Amniotic epithelial cell (primary cell): Measurements from ENCODE around the gene KCNT2.
A peak's percentile ranks its signal among the peaks of the same experiment; 100 is the strongest.

Source experiments
- DNase-seq: peaks from one replicate; pipeline ENCODE4 v3.0.0-alpha.2; 2010; ENCODE audit warnings: low read depth

Gene KCNT2

DNA sequence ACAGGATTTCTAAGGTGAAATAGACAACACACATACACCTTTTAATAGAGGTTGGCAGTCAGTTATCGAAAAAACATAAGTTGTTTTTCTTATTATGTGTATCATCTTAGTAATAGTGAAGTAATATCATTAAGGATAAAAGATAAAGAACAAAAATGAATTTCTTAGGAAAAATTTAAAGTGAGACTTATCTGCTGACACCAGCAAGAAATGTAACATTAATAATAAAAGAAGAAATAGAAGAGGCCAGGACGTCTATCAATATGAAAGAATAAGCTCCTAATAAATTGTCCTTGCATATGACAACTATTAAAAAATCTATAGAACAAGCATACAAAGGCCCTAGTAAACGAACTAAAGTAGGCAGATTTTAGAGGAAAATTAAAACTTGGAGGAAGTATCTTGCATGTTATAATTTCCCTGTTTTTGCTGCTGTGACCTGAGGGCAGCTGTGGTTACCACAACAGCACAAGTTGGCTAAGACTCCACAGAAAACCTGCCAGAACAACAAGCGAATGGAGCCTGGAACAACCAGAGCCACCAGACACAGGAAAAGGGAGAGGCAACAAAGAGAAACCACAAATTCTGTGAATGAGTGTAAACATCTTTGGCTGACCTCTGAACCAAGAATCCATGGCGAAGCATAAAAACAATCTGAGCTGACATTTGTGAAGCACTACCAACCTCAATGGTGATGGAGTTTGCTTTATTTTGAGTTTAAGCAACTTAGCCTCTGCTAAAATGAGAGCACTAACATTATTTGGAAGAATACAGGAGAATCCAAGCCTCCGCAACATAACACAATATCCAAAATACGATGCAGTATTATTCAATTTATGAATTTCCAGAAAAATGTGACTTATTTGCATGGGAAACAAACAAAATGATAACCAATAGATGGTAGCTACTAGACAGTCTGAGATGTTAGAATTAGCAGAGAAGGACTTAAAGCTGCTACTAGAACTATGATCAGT is 207.5 kb downstream of the KCNT2 start:
- DNase-seq, result peak; percentile 90

DNA sequence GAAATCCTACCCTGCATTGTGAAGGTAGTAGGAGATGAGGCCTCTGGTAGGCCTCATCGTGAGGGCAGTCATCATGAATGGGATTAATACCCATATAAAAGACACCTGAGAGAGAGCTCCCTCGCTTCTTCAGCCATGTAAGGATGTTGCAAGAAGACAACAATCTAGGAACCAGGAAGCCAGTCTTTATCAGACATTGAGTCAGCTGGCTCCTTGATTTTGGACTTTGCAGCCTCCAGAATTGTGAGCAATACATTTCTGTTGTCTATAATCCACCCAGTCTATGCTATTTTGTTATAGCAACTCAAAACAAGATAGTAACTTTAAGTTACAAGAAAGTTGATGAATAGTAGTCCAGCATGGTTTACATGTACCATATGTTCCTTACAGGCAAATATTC is 208.5 kb downstream of the KCNT2 start:
- peak; percentile 31 for DNase-seq

DNA sequence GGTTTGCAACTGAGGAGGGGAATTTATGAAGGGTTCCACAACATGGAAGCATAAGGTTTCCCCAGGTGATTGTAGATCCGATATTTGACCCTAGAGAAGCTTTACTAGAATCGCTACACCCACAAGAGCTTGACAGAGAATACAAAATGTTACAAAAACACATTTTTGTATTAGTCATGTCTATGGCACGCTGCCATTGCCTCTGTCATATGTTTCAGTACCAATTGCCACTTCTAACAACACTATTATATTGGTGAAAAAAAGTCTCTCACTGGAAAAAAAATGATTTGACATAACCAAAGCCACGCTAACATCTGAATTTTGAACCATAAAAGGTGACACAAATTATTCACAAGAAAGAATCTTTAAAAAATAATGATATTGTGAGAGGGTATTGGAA is 214.5 kb downstream of the KCNT2 start:
- DNase-seq, result peak; percentile 47

DNA sequence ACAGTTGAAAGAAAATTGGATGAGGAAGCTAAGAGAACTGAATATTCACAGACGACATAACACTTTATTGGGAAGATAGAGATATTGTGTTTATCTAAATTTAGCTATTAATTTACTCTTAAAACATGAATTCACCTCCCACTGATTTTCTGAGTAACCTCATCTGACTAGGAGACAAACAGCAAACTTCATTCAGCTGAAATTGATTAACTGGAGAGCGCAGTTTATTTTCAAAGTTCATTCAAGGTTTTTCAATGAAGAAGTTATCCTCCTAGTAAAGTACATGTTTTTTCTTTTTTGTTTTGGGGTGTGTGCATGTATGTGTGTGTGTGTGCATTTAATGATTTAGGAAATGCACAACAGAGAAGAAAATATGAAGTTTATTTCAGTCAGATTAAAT is 215.0 kb downstream of the KCNT2 start:
- no peak for DNase-seq

DNA sequence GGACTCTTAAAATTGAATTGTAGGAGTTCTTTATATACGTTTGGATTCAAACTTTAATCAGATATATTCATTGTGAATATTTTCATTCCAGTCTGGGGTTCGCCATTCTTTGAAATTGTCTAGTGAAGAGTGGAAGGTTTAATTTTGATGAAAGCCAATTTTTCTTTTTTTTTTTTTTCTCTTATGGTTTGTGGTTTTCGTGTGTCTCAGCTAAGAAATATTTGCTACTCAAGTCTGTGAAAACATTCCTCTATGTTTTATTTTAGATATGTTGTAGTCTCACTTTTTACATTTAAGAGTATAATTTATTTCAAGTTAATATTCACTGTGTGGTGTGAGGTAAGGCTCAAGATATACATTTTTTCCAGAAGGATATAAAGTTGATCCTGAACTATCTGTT is 220.5 kb downstream of the KCNT2 start:
- DNase-seq, result peak; percentile 17

DNA sequence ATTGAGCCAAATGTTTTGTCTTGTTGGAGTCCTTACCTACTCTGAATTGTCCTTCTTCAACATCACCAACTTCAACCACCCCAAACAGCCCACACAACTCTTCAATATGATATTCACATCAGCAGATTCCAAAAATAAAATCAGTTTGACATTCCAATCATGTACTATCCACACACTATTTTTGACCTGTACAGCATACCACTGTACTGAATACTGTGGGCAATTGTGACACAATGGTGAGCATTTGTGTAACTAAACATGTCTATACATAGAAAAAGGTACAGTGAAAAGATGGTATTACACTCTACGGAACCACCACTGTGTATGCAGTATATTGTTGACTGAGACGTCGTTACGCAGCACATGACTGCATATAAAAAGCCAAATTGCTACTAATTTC is 223.1 kb downstream of the KCNT2 start:
- DNase-seq, result no peak

DNA sequence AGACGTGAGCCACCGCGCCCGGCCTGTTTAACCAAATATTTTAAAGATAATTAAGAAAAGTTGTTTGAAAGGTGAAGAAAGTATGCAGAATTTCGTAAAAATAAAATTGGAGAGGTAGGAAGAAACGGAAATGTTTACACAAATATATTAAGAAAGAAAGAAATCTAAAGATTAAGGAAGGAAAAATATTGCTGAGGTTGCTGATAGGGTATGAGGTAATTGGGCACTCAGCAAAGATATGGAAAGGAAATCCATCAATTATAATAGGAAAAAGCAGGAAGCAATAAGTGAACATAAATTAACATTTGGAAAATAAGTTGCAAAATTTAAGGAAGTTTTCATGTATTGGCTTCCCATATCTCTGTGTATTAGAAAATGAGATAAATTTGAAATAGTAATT is 225.9 kb downstream of the KCNT2 start:
- DNase-seq, result no peak

DNA sequence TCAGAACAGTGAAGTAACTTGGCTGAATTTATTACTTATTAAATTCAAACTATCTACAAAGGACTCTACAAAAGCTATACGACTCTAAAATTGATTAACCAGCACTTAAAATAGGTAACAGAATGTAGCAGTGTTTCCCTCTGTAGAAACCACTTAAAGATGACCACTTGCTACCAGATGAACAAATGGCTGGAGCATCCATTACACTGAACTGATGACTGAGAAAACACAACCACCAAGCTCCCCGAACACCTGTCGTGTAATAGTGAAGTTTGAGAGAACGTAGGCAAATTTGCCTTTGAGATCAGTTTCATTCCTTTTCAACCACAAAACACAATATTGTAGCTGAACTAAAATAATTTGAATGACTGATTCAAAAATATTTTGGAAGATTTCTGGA is 226.7 kb downstream of the KCNT2 start:
- no peak for DNase-seq

DNA sequence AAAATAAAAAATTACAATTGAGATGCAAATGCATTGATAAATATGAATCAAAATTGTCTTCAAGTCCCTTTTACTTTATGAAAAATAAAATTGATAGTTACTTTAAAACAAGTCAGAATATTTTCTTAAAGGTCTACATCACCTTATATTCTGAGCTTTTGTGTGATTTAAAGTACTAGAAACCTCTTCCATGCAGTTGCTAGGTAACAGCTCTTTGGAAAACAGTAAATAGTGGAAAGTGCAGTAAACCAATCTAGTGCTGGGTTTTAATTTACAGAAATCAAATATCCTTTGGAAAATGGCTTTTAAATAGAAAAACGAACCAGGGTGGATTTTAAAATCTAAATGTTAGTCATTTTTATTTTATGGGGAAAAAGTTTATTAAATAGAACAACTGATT is 227.9 kb downstream of the KCNT2 start:
- no peak for DNase-seq

DNA sequence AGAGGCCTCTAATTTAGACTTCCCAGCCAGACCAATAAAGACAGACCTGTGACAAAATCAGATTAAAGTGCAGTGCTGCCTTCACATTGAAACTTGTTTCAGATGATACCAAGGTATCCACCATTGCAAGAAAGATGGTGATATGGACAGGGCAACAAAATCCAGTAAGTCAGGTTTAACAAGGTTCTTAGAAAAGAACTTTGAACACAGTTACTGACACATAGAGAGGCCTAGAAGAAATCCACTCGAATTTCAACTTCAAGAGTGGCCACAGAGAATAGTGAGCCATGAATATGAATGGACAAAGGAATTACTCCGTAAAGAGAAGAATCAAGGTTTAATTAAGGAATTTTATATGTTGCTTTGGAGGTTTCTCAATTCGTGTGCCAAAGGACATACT is 230.4 kb downstream of the KCNT2 start:
- DNase-seq, result no peak

DNA sequence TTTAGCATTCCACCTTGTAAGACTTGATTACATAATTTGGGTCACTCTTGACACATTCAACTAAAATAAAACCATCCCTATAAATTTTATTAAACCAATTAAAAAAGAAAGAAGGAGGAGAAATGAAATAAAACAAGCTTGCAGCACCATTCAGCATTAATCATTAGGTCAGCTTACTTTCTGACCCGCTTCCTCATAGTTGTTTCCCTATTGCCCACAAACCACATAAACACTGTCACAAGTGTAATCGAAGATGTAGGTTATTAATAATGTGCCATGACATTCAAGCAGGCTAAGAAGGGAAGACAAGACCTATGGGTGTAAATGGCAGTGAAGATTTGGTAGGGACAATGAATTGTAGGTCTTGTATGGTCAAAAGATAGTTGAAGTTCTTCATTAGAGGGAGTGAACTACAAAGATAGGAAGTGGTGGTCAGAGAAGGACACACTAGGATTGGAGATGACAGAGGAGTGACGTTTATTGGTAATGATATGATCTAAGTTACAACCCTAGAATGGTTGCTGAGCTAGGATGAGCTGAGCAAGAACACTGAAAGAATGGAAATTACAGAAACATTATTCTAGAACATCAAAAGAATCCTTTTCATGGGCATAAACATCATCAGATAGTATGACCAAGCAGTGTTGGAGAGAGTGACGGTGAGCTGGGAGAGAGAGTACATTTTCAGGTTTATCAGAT is 231.5 kb downstream of the KCNT2 start:
- no peak for DNase-seq

DNA sequence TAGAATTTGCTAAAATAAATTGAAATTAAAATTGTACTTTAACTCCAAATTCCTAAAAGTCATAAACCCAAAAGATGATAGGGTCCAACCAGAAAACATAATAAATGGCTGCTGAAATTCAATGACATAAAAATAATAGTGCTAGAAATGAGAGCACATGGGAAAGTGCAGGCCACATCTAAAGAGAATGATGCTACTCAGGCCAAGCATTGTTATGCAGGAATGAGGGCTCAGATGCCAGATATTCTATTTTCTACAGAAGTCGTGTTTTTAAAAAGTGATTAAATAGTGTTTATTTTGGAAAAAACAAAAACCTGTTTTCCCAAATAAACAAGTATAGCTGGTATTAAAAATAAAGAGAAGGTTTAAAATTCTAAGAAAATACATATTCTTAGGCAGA is 234.4 kb downstream of the KCNT2 start:
- DNase-seq, result no peak

DNA sequence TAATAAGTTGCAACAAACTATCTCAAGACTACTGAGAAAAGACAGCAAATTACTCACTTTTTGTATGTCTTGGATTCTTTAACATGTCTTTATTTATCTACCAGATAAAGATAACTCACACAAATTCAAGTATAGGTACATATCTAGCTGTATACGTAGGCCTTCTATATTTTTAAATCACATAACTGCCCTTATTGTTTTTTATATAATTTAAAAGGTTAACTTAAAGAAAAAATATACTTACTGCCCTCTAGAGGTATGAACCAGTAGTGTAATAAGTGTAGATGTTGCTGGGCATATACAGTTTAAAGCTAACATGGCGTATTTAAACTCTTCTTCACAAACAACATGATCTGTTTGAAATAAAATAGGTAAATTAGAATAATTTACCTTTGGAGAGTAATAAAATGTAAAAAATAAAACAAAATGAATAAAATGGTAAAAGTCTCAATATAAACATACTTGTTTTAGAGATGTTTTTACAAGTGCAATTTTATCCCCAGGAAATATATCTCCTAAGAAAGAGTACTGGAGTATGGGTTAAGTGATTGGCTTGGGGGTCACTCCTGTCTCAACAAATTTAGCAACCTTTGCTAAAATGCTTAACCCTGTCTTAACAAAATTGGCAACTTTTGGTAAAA is 235.2 kb downstream of the KCNT2 start:
- peak; percentile 41 for DNase-seq

DNA sequence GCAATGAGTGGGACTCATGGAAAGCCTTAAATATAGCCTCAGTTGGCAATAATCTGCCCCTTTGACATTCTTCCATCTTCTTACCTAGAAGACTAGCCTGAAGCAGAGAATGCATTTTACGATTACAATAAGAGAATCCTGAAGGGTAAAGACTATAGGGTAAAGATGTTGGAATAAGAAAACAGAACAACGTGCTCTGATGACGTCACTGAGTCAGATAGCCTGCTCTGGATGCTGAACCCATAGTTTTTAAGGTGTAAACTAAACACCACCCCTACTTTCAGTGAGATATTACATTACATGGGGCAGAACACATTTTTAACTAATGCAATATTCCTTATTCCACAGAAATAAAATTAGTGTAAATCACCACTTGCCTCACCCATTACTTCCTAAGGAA is 240.4 kb downstream of the KCNT2 start:
- no peak for DNase-seq

DNA sequence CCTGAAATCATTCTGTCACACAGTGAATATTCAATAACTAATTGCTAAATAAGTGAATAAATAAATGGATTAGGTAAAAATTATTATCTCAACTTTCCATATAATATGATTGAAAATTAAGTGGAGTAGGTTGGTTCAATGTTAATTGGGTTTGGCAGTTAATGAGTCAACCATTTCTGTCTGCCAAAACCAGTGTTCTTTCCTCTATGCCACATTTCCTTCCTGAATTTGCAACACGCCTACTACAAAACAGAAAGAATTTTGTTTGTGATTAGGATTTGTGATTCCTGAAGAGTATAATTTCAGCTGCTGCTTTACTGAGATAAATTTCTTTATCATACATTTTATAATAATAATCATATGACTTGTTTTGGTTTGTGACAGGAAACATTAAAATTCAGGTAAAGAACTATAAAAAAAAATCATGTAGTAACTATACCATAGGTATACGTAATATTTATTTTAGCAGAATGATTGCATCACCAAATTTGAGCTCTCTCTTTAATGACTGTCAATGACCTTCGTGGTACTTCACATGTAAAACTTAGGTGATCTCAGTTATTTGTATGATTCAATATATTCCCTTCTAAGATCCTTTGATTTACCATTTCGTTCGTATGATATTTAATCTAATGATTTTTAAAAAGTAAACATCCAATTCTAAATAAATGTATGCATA is 241.3 kb downstream of the KCNT2 start:
- DNase-seq, result no peak

DNA sequence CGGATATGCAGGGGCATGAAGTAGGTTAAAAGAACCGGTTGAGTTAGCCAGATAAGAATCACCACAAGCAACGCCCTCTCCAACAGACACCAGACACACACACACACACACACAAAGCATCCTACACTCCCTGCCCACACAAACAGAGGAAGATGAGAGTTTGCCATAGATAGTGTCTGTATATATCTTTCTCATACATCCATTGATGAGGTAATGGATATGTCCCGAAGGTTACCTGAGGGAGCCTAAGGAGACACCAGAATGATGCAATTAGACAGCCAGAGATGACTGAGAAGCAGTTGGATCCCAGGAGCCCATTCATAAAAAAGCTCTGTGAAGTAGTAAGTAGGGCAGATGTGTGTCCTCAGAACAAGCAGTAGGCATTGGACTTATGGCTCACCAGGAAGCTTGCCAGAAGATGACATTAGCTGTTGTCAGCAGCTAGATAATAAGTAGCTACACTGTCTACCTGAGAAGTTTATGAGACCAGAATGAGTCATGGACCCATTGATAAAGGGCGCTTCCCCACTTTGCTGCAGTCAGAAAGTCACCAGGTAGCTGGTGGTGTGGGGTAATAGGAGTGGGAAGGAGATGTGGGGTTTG is 247.0 kb downstream of the KCNT2 start:
- peak; percentile 6 for DNase-seq

DNA sequence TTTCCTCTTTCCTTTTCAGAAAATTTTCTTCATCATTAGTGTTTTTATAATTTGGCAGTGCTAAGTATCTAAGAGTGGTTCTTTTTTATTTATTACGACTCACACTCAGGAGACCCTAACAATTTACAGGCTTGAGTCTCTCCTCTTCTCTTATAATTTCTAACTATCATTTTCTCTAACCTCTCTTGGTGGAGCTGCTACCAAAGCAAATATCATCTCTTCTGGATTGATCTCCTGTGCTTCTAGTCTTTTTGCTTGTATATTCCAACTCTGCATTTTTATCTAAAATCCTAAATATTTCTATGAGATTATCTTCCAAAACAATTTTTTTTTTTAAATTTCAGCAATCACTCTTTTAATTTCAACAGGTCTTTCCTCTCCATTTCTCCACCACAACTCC is 250.3 kb downstream of the KCNT2 start:
- no peak for DNase-seq

DNA sequence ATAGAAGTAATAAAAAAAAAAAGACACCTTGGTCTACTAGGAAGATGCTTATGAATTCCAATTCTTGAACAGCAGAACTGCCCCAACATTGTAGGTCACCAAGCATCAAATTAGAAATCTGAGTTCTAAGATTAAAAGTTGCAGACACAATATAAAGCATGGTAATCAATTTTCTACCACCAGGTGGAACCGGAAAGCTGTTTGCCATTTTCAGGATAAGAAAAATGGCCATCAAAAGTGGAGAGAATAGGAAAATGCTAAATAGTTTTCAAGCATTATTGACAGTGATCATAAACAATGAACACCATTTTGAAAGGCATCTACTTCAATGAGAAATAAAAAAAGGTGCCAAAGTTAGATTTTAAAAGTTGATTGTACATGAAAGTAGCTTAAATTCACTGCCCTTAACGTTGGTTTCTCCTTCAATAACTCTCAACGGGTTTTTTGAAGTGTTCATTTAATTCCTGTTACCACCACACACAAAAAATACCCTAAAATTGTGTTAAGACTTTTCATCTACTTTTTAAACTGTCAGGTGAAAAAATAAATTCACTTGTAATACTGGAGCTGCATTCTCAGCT is 252.9 kb downstream of the KCNT2 start:
- peak; percentile 30 for DNase-seq

DNA sequence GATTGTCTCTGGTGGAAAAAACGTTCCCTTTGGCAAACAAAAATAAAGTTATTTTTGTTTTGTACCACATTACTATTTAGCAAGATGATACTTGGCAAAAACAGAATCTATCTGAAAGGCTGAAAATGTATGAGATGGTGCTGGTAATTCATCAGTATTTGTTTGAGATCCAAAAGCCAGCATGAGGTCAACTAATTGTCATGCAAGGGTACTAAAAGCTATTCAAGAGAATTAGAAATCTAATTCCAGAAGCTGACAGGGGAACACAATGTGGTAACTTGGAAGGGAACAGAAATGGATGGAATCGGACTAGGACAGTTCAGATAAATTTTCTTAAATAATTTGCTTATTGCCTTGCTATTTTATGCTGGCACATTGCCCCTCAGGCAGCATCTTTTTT is 263.8 kb downstream of the KCNT2 start:
- DNase-seq, result no peak

DNA sequence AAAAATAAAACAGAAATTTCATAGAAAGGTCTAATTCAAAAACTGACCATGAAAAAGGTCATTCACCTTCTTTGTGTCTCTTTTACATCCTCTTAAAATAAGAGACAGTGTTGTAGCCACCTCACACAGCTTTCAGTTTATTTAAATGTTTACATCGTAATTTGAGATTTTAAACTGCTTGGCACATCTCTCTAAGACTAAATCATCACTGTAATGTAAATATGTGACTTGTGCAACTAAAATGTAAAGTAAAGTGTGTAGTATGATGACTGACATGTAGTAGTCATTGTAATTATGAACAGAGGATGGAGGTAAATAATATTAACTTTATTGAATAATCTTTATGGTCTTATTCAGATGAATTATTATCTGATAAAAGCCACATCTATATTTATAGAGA is 283.9 kb downstream of the KCNT2 start:
- DNase-seq, result no peak

DNA sequence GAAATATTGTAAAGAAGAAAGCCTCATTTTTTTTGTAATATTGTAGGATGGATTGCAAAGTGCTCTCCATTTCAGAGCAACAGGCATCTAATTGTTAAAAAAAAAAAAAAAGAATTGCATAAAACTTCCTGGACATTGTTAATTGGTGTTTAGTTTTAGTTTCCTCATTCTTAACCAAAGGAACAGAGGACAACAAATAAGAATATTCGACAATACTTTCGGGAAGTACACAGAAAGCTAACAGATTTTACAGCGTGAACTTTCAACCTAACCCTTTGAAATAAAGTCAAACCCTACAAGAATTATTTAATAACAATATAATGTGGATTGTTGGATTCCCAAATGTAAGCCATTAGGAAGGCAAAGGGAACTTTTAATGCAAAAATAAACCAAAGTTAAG is 284.4 kb downstream of the KCNT2 start:
- no peak for DNase-seq

DNA sequence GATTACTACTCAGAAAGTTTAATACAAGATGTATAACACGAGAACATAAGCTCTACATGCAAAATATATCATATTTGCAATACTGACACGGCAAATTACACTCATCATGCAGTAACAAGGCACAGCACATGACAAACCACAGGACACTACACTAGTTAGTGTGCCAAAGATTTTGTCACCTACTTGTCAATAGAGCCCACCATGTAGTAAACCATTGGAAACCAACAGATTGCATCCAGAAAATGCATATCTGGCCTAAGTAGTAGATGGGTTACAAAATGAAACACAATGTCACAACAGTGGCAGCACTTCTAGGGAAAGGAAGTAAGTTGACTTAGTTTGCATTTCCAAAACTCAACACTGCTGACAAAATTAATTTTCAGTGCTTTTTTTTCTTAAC is 288.9 kb downstream of the KCNT2 start:
- no peak for DNase-seq
